NCI-H510A (cell line): ENCODE data around the gene ING4.

Source experiments
- DNase-seq: peaks from one replicate; lab custom pipeline; 2025; lab: John Stamatoyannopoulos, UW

Gene ING4

GRCh38 chr12:6688543-6688998 lies 25.7 kb upstream of the ING4 start:
- no peak for DNase-seq

GRCh38 chr12:6685814-6686213 lies 22.9 kb upstream of the ING4 start:
- no peak for DNase-seq

- DNase-seq = no peak
Observed at GRCh38 chr12:6684609-6685008, 21.7 kb upstream of the ING4 start.

DNA sequence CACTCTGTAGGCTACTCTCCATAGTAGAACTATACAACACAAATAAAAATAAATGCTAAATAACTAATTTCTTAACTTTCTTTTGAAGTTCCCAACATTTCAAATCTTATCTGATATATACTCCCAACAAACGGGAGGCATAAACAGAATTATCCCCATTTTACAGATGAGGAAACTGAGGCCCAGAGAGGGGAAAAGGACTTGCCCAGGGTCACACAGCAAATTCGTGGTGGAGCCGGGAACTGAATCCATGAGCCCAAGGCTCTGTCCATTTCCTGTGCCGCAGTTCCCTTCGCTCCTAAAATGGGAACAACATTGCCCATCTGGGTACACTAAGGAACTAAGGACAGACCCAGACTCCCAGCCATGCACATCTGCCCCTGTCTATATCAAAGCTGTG lies 14.0 kb upstream of the ING4 start:
- no peak for DNase-seq

DNA sequence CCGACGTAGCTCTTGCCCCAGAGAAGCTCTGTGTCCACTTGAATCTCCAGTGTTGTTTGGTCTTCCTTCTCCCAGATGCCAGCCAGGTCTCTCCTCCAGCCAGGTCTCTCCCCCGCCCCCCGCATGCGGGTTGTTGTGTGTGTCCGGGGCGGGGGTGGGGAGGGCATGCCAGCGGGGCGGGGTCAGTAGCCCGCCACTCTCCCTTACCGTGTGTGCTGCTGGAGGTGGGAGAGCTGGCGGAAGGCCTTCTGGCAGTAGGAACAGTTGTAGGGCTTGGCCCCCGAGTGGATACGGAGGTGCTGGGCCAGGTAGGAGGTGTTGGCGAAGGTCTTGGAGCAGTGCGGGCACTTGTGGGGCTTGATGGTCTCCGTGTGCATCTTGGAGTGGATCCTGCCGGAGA lies 9.2 kb upstream of the ING4 start:
- no peak for DNase-seq

DNA sequence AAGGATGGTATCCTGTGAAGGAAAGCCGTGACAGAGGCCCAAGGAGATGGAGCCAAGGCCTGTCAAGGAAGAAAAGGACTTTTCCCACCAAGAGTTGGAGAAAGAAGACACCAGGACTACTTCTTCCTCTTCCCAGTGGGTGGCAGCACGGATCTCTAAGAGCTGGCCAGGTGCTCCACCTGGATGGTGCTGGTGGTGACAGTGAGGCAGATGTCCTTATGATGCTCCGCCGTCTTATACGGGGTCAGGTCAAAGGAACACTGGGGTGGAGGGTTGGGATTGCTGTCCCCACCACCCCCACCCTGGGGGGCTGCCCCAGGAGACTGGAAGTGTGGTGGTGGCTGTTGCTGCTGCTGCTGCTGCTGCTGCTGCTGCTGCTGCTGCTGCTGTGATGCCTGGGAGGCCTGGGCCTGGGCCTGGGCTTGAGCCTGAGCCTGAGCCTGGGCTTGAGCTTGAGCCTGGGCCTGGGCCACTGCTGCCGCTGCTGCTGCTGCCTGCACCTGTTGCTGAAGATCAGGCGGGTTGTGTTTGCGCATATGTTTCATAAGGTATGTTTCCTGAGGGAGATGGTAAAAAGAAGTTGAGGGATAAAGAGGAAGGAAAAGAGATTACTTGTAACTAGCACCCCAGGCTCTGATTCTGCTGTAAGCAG lies 4.8 kb upstream of the ING4 start:
- DNase-seq = no peak

GRCh38 chr12:6666211-6666610 lies 3.3 kb upstream of the ING4 start:
- no peak for DNase-seq

GRCh38 chr12:6664902-6665301 lies 2.0 kb upstream of the ING4 start:
- no peak for DNase-seq

DNA sequence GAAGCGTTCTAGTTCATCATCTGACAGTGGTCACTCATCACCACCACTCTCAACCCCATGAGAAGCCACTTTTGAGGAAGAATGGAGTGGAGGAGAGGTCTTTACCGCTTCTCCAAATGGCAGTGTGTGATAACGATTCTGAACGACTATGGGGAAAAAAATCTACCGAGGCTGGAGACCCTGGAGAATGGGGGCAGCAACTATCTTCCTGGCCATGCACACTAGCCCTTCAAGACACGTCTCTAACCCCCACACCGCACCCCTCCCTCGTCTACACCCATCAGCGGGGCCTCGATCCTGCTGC lies 365 bp downstream of the ING4 start:
- DNase-seq = no peak

DNA sequence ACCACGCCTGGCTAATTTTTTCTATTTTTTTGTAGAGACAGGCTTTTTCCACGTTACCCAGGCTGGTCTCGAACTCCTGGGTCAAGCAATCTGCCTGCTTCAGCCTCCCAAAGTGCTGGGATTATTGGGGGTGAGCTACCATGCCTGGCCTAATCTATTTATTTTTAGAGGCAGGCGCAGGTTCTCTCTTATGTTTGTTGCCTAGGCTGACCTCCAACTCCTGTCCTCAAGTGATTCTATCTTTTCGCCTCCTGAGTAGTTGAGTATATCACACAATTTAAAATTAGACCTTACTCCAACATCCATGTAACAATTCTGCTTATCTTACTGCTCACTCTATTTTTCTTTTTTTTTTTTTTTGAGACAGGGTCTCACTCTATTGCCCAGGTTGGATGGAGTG lies 8.9 kb downstream of the ING4 start:
- DNase-seq = no peak

GRCh38 chr12:6653342-6653741 lies 9.6 kb downstream of the ING4 start:
- DNase-seq = no peak

DNA sequence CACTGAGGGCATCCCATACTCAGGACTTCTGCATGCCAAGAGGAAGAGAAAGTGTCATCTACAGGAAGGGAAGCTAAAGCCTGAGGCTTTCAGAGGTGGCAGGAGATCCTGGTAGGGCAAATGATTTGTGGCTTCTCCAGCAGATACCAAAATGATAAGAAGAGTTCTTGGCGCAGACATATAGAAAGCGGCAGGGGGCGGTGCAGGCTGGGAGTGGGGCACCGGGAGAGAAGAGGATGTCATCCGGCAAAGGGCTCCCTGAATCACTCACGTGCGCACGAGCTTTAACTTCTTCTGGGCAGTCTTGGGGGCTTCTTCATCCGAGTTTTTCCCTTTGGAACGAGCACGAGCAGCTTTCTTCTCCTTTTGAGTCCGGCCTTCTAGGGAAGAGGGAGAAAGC lies 10.5 kb downstream of the ING4 start:
- no peak for DNase-seq

- no peak for DNase-seq
Observed at GRCh38 chr12:6650832-6651231, 12.1 kb downstream of the ING4 start.

- no peak for DNase-seq
Observed at GRCh38 chr12:6647083-6647604, 15.8 kb downstream of the ING4 start, which contains the start of gene ACRBP. Gene ACRBP (minus strand): TSS chr12:6647432. CDS start chr12:6647366, 66 bp downstream.

- no peak for DNase-seq
Observed at GRCh38 chr12:6646276-6647082, 16.4 kb downstream of the ING4 start.

DNA sequence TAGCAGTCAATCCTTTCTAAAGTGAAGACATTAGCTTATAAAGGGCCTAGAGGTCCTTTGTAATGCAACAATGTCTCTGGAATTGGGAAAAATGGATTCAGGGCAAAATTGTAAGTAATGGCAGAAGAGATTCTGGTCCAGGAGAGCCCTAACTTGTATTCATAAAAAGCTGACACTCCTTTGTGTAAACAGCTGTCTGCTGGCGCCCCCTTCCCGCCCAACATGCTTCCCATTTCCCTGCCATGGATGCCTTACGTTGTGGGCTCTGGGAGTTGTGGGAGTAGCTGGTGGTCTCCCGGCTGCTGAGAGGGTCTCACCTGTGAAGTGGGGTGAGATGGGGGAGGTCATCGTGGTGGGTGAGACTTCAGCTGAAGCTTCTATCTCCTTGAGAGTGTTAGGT lies 18.0 kb downstream of the ING4 start:
- no peak for DNase-seq

DNA sequence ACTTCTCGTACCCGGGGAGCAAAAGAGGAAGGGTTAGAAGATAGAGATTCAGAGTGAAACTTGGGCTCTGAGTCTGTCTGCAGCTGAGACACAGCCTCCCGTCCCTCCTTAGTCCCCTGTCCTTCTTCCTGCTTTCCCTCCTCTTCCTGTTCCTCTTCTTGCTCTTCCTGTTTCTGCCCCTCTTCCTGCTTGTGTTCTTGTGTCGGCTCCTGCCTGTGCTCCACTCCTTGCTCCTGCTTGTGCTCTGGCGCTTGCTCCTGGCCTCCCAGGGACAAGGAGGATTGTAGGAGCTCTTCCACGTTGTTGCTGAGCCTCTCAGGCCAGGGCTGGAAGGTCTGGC lies 18.7 kb downstream of the ING4 start:
- no peak for DNase-seq

GRCh38 chr12:6643569-6644256 lies 19.2 kb downstream of the ING4 start:
- DNase-seq = no peak

- no peak for DNase-seq
Observed at GRCh38 chr12:6641131-6641530, 21.8 kb downstream of the ING4 start.

- no peak for DNase-seq
Observed at GRCh38 chr12:6640497-6640896, 22.4 kb downstream of the ING4 start.

DNA sequence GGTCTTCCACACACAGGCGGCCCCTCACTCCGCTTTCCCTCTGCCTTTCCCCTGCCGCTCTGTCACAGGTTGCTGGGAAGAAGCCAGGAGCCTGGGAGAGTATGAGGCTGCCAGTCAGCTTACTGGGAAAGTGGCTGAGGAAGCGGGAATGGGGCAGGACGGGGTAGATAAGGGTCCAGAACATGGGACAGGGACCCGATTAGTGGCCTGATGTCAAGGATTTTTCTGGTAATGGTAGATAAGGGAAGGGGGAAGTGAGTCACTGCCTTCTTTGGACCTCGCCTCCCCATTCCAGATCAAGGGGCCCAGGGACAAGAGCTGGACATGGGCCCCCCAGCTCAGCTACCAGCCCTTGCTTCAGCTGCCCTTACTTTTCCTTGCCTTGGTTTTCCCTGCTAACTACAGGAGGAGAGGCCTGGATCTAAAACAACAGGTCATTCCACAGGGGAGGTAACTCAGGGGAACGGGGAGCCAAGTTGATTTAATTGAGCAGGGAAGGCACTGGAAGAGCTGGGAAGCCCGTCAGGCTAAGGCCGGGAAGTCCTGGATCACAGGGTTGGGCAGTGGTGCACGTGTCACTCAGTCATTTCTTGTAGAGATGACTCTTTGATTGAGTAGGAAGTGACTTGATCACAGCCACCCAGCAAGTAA lies 23.6 kb downstream of the ING4 start:
- DNase-seq = no peak

DNA sequence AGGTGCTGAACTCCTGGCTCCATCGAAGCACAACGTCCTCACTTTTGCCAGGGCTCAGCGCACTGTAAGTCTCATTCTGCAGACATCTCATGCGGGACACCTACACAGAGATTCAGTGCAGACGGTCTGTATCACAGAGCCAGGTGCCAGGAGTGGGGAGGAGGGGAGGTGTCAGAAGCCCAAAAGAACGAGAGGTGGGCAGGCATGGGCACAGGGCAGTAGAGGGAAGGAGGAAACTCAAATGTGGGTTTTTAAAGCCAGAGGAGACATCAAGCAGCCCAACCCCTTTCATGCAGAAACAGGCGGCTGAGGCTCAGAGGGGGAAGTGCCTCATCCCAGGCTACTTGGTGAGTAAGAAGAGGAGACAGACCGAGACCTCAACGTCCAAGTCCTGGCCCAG lies 24.6 kb downstream of the ING4 start:
- DNase-seq = no peak
